Brain microvascular endothelial cell (primary cell): ENCODE measurements around the gene DPF3.

Experiments
- DNase-seq: peaks from one replicate; pipeline ENCODE4 v3.0.0-alpha.2; 2020
- H3K27ac ChIP-seq: fragments of 250-450 bp; sonication (Bioruptor Pico); 2 replicates; pipeline ENCODE4 v1.5.1; 2020; ENCODE audit warnings: mild to moderate bottlenecking, moderate library complexity
- H3K27me3 ChIP-seq: fragments of 250-450 bp; sonication (Bioruptor Pico); replicated peaks from 2 replicates; pipeline ENCODE4 v1.5.1; 2020; ENCODE audit warnings: mild to moderate bottlenecking
- H3K36me3 ChIP-seq: fragments of 250-450 bp; sonication (Bioruptor Pico); replicated peaks from 2 replicates; pipeline ENCODE4 v1.5.1; 2020; ENCODE audit warnings: mild to moderate bottlenecking
- H3K4me3 ChIP-seq: 2 replicates; pipeline ENCODE4 v1.5.1; 2011; ENCODE audit warnings: low read depth, mild to moderate bottlenecking, control low read depth, low read length, moderate library complexity
- CTCF ChIP-seq: IDR thresholded peaks from 2 replicates; pipeline ENCODE4 v1.5.1; 2011; ENCODE audit warnings: low read depth, mild to moderate bottlenecking, moderate library complexity, low read length, control low read depth, inconsistent platforms; ENCODE audit errors: missing control alignments
- in situ Hi-C: cut with HindIII; loops from 2 replicates; pipeline ENCODE4 v1.10.0; 2017; ENCODE audit warnings: low sequenced_read_pairs, low pct_ligation_motif_present

DPF3 gene

GRCh38 chr14:72574715-72575114 is 319.2 kb downstream of the DPF3 start:
- Histone ChIP-seq H3K27me3 (no peaks in the 10 kb centered on the region), H3K36me3 (no peaks in the 10 kb centered on the region), H3K4me3 (no peak overlapping the region), H3K27ac (no peak overlapping the region)
- TF ChIP-seq CTCF, result no peak
- no peak for DNase-seq
- in situ Hi-C loops, result no loop called here

- no peak for DNase-seq
- no peak for TF ChIP-seq CTCF
- Histone ChIP-seq H3K4me3 (no peak overlapping the region), H3K36me3 (no peaks in the 10 kb centered on the region), H3K27me3 (no peaks in the 10 kb centered on the region), H3K27ac (no peak overlapping the region)
- in situ Hi-C loops, result no loop called here
Observed at GRCh38 chr14:72573725-72574417, 320.0 kb downstream of the DPF3 start.
